AG04450 (cell line): ENCODE data around the gene DRC7. TPM values are rescaled to one million over a fixed set of nuclear protein-coding genes. Genes with fewer than 3 reads are reported as not detected.
A peak's percentile ranks its signal among the peaks of the same experiment; 100 is the strongest.

ENCODE experiments used
- CTCF ChIA-PET: fragments of 300-600, 350-600 bp; formaldehyde crosslinking; extraction: SDS; loops from one replicate; lab custom pipeline; 2022; ENCODE audit warnings: antibody characterized with exemption, inconsistent platforms; lab: Charles Lee
- POLR2A ChIA-PET: fragments of 350-600 bp; formaldehyde crosslinking; extraction: SDS; loops from one replicate; lab custom pipeline; 2021; ENCODE audit warnings: antibody characterized with exemption, inconsistent platforms; lab: Yijun Ruan, JAX
- DNase-seq: peaks from one replicate; pipeline ENCODE4 v3.0.0-alpha.2; 2011; ENCODE audit warnings: low read depth, low spot score
- H3K27ac ChIP-seq: one replicate; pipeline ENCODE4 v1.5.1; 2012; ENCODE audit warnings: low read depth, low read length, control low read depth
- H3K27me3 ChIP-seq: one replicate; pipeline ENCODE4 v1.6.0; 2012; ENCODE audit warnings: low read length; ENCODE audit not compliant: control insufficient read depth, insufficient read depth
- H3K4me3 ChIP-seq: 2 replicates; pipeline ENCODE4 v1.5.1; 2011; ENCODE audit warnings: mild to moderate bottlenecking, low read depth, low read length, control low read depth
- H3K9me3 ChIP-seq: 2 replicates; pipeline ENCODE4 v1.5.1; 2012; ENCODE audit warnings: low read length; ENCODE audit not compliant: control insufficient read depth, insufficient read depth
- CTCF ChIP-seq: IDR thresholded peaks from 2 replicates; pipeline ENCODE4 v1.5.1; 2011; ENCODE audit warnings: low read depth, low read length, control low read depth, inconsistent platforms
- polyA plus RNA-seq: library from polyadenylated mRNA; depleted of rRNA; stranded (reverse); fragments of >200 nt; gene quantifications from 2 replicates; pipeline ENCODE4 v1.2.3, GENCODE V29; 2011

DRC7 gene
- polyA plus RNA-seq, 1 experiment = not detected

GRCh38 chr16:57760357-57761160, 66.0 kb downstream of the DRC7 start:
- ChIA-PET CTCF (interaction anchor here (1.0 to 1.2 kb wide), 2 partner anchors 103 to 146 kb away, joined by 4 to 8 read pairs; no protein-coding TSS in a partner anchor), POLR2A (no interaction called here)
- no peak for TF ChIP-seq CTCF
- Histone ChIP-seq H3K4me3 (no peak overlapping the region), H3K27ac (no peak overlapping the region), H3K27me3 (no peaks in the 10 kb centered on the region), H3K9me3 (no peaks in the 10 kb centered on the region; the same call in 1 of the 2 replicates)
- DNase-seq = no peak

DNA sequence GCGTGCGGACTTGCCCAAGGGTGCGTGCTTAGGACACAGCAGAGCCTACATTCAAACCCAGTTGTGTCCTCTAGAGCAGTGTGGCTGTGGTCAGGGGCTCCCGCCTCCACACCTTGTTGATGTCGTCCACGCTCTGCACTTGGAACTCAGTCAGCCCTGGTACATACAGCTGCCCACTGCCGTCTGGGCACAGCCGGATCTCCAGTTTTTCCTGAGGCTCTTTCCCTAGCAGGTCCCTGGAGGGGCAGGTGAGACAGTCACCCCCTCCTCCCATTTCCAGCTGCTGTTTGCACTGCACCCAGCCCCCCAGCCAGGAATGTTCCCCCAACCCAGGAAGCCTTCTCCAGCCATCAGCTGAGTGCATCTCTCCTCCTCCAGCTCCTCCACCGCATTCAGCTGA, 66.7 kb downstream of the DRC7 start:
- DNase-seq = no peak
- CTCF ChIA-PET = no interaction called here

GRCh38 chr16:57761957-57762356, 67.4 kb downstream of the DRC7 start:
- no peak for DNase-seq
- CTCF ChIA-PET = interaction anchor here (0.7 kb wide), 1 partner anchor 186 kb away, joined by 3 read pairs; no protein-coding TSS in a partner anchor
- no peak overlapping the region for H3K4me3 ChIP-seq
- H3K27me3 ChIP-seq = no peaks in the 10 kb centered on the region
- TF ChIP-seq CTCF = no peak
- POLR2A ChIA-PET = no interaction called here
- H3K27ac ChIP-seq = no peak overlapping the region
- no peaks in the 10 kb centered on the region; the same call in 1 of the 2 replicates for H3K9me3 ChIP-seq

More for the DNA sequence above, 66.7 kb downstream of the DRC7 start:
- Histone ChIP-seq H3K27ac (no peak overlapping the region), H3K27me3 (no peaks in the 10 kb centered on the region), H3K4me3 (no peak overlapping the region), H3K9me3 (no peaks in the 10 kb centered on the region; the same call in 1 of the 2 replicates)
- POLR2A ChIA-PET = no interaction called here
- no peak for TF ChIP-seq CTCF

DNA sequence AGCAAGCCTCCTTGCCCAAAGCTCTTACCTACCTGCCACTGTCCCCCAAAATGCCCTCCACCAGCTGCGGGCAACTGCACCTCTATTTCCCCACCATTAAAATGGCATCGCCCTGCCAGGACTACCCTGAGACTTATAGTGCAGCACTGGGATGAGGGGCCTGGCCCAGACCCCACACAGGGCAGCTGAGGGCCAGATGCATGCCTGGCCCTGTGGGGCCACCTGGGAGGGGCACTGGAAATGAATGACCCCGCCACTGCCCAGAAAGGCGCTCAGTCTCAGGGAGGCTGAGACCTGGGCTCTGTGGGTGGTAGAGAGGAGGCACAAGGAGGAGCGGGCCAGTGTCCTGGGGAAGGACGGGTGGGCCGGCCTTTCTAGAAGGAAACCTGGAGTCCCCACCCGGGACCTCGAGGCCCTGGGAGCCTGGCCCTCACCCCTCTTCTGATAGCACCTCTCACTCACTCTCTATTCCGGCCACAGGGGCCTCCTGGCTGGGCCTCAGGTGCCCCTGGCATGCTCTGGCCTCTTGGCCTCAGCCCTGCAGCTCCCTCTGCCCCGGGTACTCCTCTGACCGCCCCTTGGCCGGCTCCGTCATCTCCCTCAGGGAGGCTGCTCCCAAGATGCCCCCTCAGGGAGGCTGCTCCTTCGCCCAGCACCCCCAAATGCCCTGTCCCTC, 67.9 kb downstream of the DRC7 start:
- POLR2A ChIA-PET = no interaction called here
- no peaks in the 10 kb centered on the region; the same call in 1 of the 2 replicates for H3K9me3 ChIP-seq
- CTCF ChIA-PET = interaction anchor here (0.7 kb wide), 1 partner anchor 186 kb away, joined by 3 read pairs; no protein-coding TSS in a partner anchor
- peak overlapping the region; percentile 11 for H3K27ac ChIP-seq
- no peak for TF ChIP-seq CTCF
- no peaks in the 10 kb centered on the region for H3K27me3 ChIP-seq
- H3K4me3 ChIP-seq = no peak overlapping the region
- no peak for DNase-seq
